Measurements from ENCODE around the gene PSMB8.
"Not testable (repeated sequence)": the region's sequence is repeated elsewhere in the genome, so short reads cannot be mapped to it uniquely, and the experiment has no call there.

Gene PSMB8

DNA sequence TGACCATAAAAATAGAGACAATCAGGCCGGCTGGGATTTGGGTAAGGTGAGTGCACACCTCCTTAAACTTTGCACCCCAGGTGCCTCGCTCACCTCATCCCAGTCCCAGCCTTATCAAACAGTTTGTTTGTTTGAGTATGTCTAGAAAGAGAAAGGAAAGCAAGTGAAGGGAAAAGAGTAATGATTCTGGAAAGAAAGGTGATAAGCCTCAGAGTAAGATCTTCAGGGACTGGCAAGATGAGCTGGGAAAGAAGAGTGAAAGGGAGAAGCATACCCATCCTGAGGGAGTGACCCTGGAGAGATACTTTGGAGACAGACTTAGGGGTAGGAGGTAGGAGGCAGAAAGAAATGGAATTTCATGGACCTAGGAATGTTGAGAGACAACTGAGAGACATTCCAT, 7.0 kb downstream of the PSMB8 start:
- no peak for DNase-seq

DNA sequence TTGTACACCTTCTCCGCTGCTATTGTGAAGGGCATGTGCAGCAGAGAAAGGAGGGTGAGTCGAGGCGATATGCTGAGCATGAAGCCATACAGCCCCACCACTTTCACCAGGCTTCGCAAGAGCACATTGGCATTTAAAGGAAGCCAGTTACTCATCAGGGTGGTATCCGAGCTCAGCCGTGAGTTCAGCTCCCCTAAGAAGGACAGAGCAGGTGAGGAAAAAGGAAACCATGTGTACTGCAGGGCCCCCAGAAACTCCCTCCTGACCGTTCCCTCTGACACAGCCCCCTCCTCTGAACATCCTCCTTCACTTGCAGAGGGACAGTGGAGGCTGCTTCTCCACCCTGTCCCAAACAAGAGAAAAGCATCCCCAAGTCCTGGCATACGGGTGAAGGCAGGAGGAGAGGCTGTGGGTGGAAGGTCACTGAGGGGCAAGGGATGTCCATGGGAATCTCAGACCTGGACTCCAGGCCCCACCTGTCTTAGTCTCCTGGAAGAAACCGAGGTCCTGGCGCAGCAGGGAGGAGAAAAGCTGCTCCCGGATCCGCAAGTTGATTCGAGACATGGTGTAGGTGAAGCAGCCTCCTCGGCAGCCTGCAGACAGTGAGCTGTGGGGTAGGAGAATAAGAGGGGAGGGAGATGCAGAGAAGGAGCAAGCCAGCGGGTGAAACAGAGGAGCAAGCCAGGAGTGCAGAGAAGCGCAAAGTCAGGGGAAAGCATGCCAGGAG, 8.5 kb downstream of the PSMB8 start:
- DNase-seq, result no peak

DNA sequence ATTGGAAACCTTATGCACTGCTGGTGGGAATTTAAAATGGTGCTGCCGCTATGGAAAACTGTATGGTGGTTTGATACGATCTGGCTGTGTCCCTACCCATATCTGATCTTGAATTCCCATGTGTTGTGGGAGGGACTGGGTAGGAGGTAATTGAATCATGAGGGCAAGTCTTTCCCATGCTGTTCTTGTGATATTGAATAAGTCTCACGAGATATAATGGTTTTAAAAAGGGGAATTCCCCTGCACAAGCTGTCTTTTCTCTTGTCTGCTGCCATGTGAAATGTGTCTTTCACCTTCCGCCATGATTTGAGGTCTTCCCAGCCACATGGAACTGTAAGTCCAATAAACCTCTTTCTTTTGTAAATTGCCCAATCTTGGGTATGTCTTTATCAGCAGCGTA, 10.2 kb downstream of the PSMB8 start:
- no peak for DNase-seq

DNA sequence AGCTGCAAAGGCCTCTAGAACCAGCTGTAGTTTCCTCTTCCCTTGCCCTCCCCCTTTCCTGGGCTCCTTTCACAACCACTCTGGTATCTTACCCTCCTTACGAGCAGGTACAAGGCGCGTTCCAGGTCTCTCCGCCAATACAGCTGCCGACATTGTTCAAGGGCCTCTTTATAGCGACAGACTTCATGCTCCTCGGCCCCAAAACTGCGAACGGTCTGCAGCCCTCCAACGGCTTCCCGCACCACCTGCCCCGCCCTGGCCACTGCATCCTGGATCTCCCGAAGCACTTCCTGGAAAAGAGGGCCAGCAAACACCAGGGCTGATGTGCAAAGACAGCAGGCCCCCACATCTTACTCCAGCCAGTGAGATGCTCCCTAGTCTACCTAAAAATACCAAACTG, 11.3 kb downstream of the PSMB8 start:
- no peak for DNase-seq

DNA sequence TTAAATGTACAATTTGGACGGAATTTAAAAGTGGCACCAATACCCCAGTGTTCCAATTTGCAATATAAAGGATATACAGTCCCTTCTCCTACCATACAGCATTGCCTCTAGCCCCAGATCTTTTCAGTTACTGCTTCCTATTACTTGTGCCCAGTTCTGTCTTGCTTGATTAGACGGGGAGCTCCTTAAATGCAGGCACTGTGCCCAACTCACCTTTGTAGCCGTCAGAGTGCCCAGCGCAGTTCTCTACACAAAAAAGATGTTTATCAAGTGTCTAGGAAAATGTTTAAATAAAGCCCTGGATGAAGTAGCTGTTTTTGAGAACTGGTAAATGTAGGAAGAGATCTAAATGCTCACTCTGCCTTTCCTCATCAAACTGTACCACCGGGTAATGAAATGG, 12.9 kb downstream of the PSMB8 start:
- DNase-seq, result no peak

DNA sequence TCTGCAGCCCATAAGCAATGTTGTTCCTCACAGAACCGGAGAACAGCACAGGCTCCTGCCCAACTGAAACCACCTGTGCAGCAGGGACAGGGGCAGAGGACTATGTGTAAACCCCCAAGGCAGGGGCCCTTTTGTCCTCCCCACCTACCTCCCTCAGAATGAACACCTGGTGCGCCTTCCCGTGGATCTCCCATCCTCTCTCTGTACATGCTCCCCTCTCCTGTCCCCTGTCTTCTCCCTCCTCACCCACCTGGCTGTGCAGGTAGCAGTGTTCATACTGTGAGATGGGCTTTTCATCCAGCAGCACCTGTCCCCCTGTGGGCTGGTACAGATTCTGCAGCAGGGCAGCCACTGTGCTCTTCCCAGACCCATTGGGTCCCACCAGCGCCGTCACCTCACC, 13.8 kb downstream of the PSMB8 start:
- DNase-seq, result no peak

DNA sequence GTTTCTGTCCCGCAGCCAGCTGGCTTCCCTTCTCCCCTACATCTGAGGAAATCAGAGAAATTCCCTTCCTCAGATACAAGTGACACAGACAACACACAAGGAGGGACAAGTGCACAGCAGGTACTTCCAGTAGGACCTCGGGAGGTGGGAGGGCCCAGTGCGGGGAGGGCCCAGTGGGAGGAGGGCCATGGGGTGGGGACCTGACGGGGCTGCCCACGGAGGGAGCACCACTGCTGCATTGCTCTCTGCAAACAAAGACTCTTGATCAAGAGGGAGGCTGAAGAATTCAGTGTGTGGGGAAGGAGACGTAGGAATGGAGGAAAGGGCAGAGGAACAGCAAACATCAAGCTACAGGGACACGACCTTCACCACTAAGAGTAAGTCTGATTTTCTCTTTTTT, 14.4 kb downstream of the PSMB8 start:
- DNase-seq, result no peak

DNA sequence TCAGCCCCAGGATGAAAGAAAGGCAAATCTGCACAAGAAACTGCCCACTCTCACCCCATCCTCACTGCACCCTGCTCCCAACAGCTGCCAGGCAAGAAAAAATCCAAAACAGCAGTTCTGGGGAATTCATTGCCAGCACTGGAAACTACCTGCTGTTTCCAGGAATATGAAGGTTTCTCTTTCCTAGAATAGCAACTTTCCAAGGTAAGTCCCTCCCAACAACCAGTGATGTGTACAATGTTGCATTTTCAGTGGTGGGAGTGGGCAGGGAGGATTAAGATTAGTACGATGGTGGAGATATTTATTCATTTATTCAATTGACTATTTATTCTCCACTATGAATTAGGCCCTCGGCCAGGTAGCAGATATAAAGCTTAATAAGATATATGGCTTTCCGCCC, 16.8 kb downstream of the PSMB8 start:
- DNase-seq, result no peak

DNA sequence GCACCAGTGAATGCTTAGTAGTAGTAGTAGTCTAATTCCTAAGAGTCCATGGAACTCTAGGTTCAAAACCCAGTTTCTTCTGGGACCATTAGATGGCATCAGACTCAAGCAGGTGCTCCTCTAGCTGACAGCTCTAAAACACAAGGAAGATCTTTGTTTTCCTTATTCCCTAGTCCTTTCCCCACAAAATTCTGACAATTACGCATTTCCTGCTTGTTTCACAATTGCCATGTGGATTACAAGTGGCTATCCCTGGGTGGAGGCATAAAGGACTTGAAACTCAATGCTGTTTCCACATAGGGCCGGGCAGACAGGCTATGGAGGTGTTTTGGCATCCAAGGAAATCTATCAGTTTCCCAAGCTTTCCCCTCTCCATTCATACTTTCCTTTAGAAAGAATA, 17.9 kb downstream of the PSMB8 start:
- DNase-seq, result no peak

DNA sequence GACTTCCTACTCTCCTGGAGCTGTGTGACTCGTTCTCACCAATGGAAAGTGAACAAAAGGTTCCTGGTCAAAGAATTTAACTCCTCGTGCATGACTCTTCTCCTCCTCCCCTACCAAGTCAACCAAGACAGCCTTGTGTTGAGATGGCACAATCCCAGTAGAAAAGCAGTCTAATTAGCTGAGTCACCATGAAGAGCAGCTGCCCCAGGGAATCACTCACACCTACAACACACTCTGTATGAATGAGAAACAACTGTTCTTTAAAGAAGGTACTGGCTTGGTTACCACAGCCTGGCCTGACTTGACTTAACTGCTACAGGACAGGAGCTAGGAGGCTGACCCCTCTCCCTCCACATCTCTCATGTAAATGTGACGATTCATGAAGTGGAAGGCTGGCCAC, 24.1 kb downstream of the PSMB8 start:
- no peak for DNase-seq

DNA sequence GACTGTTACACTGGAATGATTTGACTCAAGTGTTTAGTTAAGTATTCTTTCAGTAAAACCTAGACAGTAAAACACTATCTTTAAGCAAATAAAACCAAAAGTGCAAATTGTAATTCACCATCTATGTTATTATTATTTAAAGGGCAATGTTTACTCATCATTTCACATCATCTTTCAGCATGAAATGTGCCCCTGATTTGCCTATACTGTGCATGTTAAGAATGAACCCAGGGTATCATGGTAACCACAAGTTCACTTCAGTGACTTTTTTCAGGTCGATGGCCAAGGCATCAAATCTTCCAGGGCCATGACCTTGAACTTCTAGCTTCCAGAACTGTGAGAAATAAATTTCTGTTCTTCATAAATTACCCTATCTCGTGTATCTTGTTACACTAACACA, 25.0 kb downstream of the PSMB8 start:
- DNase-seq, result no peak

DNA sequence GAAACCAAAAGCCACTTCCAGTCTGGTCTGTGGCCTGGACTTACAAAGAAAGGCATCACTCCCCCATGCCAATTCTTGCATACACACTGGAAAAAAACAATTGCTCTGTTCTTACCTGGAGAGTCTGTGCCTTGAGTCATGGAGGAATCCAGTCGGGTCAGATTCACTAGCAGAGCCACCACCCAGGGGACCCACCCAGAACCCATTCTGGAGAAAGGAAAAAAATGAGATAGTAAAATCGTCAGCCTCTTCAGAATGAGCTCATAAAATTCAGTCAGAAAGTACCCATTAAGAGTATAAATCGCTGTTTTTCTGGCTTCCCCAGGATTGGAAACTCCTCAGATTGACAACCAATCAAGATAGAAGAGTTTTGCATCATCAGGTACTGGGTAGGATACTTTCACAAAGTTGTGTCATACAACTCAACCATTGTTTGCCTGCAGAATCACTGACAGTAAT, 27.1 kb downstream of the PSMB8 start, which contains the start of gene HLA-DOB:
Gene HLA-DOB, minus strand, starts transcription at position 257 of the 459 bp plus-strand sequence. Its CDS starts 51 bp downstream, at position 206.
- no peak for DNase-seq

DNA sequence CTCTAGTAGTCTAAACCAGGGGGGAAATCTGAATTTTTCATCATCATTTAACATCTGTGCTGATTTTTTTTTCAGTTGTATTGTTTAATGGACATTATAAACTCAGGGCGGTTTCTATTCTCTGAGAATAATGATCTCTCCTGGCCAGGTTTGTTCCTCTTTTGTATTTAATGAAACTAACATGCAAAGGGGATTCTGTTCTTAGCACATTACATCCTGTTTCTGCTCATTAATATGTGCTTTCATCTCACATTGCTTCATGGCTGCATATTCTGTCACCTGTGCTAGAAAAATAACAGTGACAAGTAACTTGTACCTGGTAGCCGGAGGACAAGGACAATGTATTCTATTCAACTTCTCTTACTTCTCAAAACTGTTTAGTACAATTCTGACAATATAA, 27.9 kb downstream of the PSMB8 start:
- no peak for DNase-seq

DNA sequence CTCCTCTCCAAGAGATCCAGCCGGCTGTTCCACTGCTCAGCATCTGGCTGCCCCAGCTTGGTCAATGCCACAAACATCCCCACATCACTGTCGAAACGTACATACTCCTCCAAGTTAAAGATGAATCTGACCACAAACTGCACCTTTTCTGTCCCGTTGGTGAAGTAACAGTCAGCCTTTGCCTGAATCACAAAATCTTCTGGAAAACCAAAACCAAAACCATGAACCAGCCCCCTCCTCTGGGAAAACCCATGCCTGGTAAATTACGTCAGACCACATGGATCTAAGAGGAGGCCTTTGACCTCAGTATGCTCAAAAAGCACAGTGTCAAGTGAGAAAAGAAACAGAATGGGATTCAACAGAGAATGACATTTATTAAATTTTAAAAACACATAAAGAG, 28.7 kb downstream of the PSMB8 start:
- DNase-seq, result no peak

DNA sequence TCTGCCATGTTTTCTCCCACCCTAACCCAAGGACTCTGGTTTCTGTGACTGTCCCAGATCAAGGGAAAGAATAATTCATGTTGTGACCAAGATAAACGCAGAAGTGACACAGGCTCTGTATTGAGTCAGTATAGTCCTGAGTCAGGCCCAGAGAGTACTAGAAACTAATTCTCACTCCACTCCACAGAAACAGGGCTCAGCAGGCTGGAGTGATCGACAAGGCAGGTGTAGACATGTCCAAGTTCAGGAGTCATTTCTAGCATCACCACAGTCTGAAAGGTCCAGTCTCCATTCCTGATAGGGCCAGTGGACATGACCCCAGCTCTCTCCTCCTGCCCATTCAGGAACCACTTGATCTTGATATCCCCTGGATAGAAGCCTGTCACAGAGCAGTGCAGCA, 29.7 kb downstream of the PSMB8 start:
- DNase-seq, result no peak

DNA sequence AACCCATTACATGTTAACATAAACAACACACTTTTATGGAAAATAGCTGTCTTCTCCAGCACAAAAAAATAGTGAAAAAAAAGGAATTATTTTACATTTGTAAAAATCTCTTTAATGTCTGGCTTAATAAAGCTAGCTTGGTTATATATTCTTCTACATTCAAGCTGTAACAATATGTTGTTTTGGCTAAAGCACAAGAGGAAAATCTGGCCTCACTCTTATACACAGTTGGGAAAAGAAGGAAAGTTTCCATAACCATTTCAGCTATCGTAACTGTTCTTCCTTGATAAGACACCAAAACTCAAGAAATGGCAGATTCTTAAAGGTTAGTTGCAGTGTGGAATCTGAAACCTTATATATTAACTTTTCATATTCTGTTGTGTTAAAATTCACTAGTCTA, 34.7 kb downstream of the PSMB8 start:
- DNase-seq, result no peak

DNA sequence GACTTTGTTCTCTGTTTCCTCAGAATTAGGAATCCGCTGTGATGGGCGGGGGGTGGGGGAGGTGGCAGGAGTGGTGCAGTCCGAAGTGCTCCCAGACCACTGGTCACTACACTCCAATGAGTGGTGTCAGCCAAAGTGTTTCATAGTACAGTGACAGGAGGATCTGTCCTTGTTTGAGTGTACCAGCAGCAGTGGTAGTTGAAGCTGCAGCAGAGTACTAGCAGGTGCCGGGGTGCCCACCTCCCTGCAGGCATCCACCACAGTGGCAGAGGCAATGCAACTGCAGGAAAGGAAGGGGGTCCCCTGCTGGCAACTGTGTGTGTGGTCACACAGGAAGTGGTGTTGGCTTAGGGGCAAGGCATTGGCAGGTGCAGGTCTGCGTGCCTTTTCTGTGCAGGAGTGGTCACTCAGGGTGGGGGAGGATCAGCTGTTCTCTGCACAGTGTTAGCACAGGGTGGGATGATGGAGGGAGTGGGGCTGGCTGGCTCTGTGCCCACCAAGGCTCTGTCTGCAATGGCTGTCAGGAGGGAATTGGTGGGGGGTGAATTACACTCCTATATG, 36.7 kb downstream of the PSMB8 start:
- DNase-seq, result no peak

DNA sequence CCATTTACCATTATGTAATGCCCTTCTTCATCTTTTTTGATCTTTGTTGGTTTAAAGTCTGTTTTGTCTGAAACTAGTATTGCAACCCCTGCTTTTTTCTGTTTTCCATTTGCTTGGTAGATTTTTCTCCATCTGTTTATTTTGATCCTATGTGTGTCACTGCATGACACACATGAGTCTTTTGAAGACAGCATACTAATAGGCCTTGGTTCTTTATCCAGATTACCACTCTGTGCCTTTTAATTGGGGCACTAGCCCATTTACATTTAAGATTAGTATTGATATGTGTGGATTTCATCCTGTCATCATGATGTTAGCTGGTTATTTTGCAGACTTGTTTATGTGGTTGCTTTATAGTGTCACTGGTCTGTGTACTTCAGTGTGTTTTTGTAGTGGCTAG, 38.4 kb downstream of the PSMB8 start:
- DNase-seq, result not testable (repeated sequence)

DNA sequence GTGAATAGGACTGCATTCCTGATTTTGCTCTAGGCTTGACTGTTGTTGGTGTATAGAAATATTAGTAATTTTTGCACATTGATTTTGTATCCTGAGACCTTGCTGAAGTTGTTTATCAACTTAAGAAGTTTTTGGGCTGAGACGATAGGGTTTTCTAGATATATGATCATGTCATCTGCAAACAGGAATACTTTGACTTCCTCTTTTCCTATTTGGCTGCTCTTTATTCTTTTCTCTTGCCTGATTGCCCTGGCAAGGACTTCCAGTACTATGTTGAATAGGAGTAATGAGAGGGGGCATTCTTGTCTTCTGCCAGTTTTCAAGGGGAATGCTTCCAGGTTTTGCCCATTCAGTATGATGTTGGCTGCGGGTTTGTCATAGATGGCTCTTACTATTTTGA, 40.4 kb downstream of the PSMB8 start:
- DNase-seq, result no peak

DNA sequence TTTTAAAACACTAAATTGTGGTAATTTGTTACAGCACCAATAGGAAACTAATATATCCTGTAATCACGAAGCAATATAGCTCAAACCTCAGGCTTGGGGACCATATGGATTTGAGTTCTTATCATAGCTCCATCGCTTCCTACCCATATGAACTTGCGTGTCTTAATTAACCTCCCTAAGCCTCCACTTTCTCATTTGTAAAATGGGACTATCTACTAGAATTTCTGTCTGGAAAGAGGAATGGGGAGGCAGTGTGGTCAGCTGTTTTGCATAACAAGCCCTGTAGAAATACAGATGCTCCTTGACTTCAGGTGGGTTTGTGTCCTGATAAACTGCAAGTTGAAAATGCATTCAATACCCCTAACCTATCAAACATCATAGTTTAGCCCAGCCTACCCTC, 44.1 kb downstream of the PSMB8 start:
- no peak for DNase-seq

DNA sequence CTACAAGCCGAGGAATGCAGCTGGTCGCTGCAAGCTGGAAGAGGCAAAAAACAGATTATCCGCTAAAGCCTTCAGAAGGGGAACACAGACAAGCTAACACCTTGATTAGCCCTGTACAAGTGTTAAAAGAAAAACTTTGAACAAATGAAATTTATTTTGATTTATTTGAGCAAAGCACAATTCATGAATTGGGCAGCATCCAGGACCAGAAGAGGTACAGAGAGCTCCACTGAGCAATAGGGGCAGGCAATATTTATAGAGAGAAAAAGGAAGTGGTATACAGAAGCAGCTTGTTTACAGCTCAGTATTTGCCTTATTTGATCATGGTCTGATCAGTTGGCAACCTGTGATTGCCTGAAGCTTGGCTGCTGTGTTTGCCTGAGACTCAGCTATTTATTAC, 44.7 kb downstream of the PSMB8 start:
- no peak for DNase-seq

DNA sequence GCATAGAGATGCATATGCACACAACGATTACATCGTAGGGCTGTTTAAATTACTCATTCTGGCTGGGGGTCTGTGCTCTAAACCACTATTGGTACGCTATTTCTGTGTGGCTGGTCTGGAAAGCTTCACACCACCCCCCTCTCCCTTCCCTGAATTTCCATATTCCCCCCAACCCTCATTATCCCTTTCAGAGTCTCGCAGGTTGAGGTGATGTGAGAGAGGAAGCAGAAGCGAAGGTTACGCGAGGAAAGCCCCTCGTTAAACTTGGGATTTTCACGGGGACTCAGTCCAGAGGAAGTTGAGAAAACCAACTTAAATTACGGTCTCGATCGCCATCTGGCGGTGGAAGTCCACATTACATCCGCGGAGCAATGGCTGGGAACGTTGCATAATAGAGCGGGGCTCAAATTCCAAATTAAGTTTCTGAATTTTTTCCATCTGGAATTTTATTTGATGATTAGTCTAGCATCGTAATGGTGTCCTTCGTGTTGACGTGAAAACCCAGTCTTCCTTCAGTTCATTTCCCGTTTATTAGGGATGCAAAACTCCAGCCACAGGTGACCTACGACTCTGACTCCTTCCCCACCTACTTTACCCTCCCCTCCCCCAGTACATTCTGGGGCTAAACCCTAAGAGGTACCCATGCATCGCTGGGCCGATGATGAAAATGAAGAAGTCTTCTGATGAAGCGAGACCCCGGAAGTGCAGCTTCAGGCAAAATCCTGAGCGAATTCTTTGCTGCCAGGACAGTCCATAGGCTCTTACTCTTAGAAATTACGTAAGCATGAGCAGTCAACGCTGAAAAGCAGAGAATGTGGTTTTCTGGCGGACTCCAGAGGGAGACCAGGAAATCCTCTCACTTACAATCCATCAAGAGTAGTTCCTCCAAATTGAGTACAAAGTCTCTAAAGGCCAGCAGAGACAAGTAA, 46.7 kb downstream of the PSMB8 start:
- DNase-seq, result peak; percentile 80

DNA sequence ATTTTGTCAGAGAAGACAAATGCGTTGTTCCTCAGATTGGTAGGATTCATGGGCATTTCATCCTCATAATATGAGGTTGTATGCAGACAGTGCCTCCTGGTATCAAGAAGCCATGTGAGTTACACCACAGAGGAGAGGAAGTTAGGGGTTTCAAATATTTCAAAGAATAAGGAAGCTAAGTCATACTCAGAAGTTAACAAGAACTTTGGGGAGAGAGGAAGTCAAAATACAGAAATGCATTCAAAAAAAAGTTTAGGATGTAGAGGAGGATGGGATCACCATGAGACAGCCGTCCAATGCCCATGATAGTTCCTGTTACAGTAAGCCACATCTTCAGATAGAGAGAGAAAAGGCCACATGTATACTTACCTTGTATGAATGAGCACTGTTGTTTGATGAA, 49.3 kb downstream of the PSMB8 start:
- no peak for DNase-seq

DNA sequence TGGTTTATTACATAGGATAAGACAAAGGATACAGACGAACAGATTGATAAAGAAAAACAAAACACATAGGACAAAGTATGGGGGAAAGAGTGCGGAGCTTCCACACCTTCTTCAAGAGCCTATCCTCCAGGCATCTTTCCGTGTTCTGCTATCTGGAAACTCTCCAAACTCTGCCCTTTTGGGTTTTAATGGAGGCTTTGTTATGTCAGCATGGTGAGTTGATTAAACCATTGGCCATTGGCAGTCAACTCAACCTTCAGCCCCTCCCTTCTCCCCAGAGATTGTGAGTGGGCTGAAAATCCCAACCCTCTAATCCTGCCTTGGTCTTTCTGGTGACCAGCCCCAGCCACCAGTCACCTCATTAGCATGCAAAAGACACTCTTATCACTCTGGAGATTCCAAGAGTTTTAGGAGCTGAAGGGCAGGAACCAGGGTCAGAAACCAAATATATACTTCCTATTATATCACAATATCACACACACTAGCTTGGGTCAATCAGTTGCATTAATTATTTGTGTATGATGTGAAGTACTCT, 50.9 kb downstream of the PSMB8 start:
- DNase-seq, result no peak

Data from activated gamma-delta T cell treated with Interleukin-2 at 50 U/mL for 16 hours (primary cell).